ENCODE results near the gene IL17RE.
"Not testable (repeated sequence)": the region's sequence is repeated elsewhere in the genome, so short reads cannot be mapped to it uniquely, and the experiment has no call there.

IL17RE gene

DNA sequence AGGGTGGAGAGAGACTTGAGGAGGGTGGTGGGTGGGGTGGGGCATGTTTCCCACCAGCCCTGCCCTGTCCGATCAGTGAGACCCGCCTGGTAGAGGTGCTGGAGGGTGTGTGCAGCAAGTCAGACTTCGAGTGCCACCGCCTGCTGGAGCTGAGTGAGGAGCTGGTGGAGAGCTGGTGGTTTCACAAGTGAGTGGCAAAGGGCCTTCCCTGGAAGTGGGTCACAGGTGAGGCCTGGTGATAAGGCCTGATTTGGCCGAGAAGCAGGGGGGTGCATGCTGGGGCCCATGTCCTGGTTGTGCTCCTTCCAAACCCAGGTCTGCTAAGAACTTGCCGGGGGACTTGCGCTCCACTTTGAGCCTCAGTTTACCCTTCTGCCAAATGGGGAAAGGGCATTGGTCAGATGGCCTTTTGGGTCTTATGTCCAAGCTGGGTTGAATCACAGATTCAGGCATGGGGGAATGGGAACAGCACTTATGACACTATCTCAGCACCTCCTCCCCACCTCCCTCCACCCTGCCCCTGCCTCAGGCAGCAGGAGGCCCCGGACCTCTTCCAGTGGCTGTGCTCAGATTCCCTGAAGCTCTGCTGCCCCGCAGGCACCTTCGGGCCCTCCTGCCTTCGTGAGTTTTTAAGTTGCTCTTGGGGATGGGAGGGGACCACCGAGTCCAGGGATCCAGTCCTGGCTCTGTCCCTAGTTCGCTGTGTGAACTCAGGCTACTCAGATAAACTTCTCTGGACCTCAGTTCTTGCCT is 35.0 kb downstream of the IL17RE start:
- no peak for TF ChIP-seq CTCF (IDR thresholded peaks at IDR 0.05; ENCODE audit: low read depth, low read length)
- DNase-seq: no peak
- Histone ChIP-seq H3K4me3 (ENCODE audit: low read depth, low read length) (no peak overlapping the region), H3K9me3 (ENCODE audit: severe bottlenecking) (no peaks in the 10 kb centered on the region), H3K36me3 (peaks cover 10% of the 10 kb centered on the region), H3K27me3 (ENCODE audit: insufficient read depth, low read depth, severe bottlenecking) (no peaks in the 10 kb centered on the region), H3K27ac (no peak overlapping the region)

- no peak for TF ChIP-seq CTCF (IDR thresholded peaks at IDR 0.05; ENCODE audit: low read depth, low read length)
- H3K9me3 ChIP-seq (ENCODE audit: severe bottlenecking): no peaks in the 10 kb centered on the region
Measured at GRCh38 chr3:9938966-9939365, 36.3 kb downstream of the IL17RE start.

DNA sequence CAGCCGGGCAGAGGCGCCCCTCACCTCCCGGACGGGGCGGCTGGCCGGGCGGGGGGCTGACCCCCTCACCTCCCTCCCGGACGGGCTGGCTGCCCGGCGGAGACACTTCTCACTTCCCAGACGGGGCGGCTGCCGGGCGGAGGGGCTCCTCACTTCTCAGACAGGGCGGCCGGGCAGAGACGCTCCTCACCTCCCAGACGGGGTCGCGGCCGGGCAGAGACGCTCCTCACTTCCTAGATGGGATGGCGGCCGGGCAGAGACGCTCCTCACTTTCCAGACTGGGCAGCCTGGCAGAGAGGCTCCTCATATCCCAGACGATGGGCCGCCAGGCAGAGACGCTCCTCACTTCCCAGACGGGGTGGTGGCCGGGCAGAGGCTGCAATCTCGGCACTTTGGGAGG is 37.3 kb downstream of the IL17RE start:
- H3K4me3 ChIP-seq (ENCODE audit: low read depth, low read length); H3K27ac ChIP-seq; H3K9me3 ChIP-seq (ENCODE audit: severe bottlenecking); H3K27me3 ChIP-seq (ENCODE audit: insufficient read depth, low read depth, severe bottlenecking); DNase-seq: not testable (repeated sequence)
- H3K36me3 ChIP-seq: peaks cover 13% of the 10 kb centered on the region

More at GRCh38 chr3:9938966-9939365, 36.3 kb downstream of the IL17RE start:
- peaks cover 10% of the 10 kb centered on the region for H3K36me3 ChIP-seq
- H3K27me3 ChIP-seq (ENCODE audit: insufficient read depth, low read depth, severe bottlenecking): no peaks in the 10 kb centered on the region
- H3K4me3 ChIP-seq (ENCODE audit: low read depth, low read length): no peak overlapping the region
- DNase-seq: no peak
- H3K27ac ChIP-seq: no peak overlapping the region

DNA sequence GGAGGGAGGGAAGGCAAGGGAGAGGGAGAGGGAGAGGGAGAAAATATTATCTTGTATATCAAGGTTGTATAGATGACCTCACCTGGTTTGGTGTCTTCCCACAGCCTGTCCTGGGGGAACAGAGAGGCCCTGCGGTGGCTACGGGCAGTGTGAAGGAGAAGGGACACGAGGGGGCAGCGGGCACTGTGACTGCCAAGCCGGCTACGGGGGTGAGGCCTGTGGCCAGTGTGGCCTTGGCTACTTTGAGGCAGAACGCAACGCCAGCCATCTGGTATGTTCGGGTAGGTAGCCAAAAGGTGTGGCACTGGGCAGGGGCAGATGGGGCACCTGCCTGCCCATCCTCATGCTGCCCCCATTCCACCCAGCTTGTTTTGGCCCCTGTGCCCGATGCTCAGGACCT is 38.1 kb downstream of the IL17RE start:
- Histone ChIP-seq H3K4me3 (ENCODE audit: low read depth, low read length) (no peak overlapping the region), H3K27me3 (ENCODE audit: insufficient read depth, low read depth, severe bottlenecking) (no peaks in the 10 kb centered on the region), H3K9me3 (ENCODE audit: severe bottlenecking) (no peaks in the 10 kb centered on the region), H3K27ac (no peak overlapping the region), H3K36me3 (peaks cover 9% of the 10 kb centered on the region)
- no peak for TF ChIP-seq CTCF (IDR thresholded peaks at IDR 0.05; ENCODE audit: low read depth, low read length)
- DNase-seq: no peak

DNA sequence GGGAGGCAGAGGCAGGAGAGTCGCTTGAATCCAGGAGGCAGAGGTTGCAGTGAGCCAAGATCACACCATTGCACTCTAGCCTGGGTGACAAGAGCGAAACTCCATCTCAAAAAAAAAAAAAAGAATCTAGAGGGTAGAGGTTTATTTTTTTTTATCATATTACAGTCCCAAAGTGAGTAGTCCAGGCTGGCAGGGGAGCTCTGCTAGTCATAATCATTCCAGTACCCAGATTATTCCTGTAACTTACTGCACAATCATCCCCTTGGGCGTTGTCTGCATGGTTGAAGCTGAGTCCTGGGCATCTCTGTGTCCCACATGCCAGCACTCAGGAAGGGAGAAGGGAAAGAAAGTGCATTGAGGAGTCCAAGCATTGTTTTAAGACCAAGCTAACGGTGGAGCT is 39.5 kb downstream of the IL17RE start:
- TF ChIP-seq CTCF (IDR thresholded peaks at IDR 0.05; ENCODE audit: low read depth, low read length): no peak
- H3K9me3 ChIP-seq (ENCODE audit: severe bottlenecking): no peaks in the 10 kb centered on the region

GRCh38 chr3:9942934-9943690 is 40.5 kb downstream of the IL17RE start:
- DNase-seq: no peak
- no peak overlapping the region for H3K27ac ChIP-seq
- H3K9me3 ChIP-seq (ENCODE audit: severe bottlenecking): no peaks in the 10 kb centered on the region
- H3K36me3 ChIP-seq: peaks cover 9% of the 10 kb centered on the region
- no peak overlapping the region for H3K4me3 ChIP-seq (ENCODE audit: low read depth, low read length)
- TF ChIP-seq CTCF (IDR thresholded peaks at IDR 0.05; ENCODE audit: low read depth, low read length): no peak
- no peaks in the 10 kb centered on the region for H3K27me3 ChIP-seq (ENCODE audit: insufficient read depth, low read depth, severe bottlenecking)

More for the DNA sequence above, 39.5 kb downstream of the IL17RE start:
- peaks cover 9% of the 10 kb centered on the region for H3K36me3 ChIP-seq
- H3K4me3 ChIP-seq (ENCODE audit: low read depth, low read length): no peak overlapping the region
- H3K27ac ChIP-seq: no peak overlapping the region
- no peaks in the 10 kb centered on the region for H3K27me3 ChIP-seq (ENCODE audit: insufficient read depth, low read depth, severe bottlenecking)
- DNase-seq: no peak
